Activated T-helper 1 cell treated with anti-CD3 and anti-CD28 coated beads, Interleukin-2, amount 50 U/mL, for 16 hours (primary cell): ENCODE data around the gene PITPNM3.

Experiments
- DNase-seq, 2 donors: peaks; one replicate each; pipeline ENCODE4 v3.0.0-alpha.2; 2020; ENCODE audit warnings: low read depth in 1 of 2, low spot score in 1 of 2

Gene PITPNM3

DNA sequence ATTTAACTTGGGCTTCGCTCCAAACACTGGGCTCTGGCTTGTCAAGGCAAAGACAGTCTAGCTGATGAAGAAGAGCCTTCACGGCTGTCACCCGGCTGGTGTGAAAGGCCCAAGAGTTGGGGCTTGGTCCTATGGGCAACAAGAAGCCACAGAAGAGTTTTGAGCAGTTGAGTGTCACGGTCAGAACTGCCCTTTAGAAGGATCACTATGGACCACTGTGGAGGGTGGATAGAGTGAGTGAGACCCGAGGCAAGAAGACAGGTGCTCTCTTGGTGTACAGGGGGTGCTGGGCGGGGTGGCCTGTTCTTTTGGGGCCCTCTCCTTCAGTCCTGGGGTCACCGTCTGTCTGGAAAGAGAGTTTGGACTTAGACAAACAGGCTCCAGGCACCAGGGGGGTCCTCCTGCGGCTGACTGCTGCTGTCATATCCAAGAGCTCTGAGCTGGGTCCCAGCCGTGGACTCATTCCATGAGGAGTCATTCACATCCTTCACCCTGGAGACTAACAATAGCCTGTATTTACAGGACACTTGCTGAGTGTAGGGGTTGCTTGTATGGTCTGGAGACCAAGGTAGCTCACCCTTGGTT, 109.7 kb downstream of the PITPNM3 start:
- no peak for DNase-seq

DNA sequence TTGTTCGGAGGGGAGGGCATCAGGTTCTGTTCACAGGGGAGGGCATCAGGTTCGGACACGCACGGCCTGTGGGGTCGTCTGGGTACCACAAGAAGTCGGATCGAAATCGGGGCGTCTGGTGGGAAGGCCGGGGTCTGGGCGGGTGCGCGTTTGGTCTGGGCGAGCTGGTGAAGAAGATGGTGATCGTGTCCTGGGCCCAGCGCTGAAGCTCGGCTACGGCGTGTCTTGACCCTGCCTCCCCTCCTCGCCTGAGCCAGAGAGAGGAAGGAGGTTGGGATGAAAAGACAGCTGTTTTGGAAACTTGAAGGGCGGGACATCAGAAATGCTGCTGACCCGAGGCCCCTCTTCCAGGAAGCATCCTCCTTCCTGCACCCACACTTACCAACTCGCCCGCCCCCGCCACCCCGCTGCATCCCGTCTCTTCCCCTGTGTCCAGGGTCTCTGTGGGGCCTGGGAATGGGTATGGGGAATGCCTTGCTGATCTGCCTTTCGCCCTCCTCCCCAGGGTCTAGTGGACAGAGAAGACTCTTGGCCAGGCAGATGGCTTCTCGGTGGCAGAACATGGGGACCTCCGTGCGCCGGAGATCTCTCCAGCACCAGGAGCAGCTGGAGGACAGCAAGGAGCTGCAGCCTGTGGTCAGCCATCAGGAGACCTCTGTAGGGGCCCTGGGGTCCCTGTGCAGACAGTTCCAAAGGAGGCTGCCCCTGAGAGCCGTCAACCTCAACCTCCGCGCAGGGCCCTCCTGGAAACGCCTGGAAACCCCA, 111.6 kb downstream of the PITPNM3 start:
- DNase-seq, result no peak

DNA sequence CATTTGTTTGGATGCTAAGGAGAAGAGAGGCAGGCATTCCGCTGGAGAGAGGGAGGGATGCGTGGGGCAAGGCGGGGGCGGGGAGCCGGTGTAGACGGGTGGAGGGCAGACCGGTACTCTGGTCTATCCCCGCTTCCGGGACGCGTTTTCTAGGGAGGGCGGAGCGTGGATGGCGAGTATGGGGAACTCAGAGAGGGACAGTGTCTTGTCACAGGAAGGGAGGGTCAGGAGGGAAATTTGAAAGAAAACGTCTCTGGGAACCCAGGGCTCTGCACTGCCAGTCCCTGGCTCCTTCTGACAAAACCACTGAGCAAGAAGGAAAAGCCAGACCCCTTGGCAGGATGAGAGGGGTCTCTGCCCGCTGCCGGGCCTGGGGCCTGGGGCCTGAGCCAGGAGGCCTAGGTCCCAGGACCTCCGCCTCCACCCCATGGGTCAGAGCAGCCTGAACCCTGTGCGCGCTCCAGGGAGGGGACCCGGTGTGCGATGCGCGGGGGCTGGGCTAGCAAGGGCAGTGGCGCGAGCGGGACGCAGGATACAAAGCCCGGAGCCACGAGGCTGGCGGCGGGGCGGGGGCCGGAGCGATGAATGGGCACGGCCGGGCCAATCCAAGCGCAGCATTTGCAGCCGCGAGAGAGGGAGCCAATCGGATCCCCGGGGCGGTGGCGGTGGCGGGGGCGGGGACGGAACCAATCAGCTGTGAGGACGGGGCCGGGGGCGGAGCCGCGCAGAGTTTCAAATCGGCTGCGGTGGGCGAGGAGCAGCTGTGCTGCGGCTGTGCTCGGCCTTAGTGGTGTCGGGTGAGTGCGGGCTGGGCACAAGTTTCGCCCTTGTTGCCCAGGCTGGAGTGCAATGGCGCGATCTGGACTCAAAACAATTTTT, 112.4 kb downstream of the PITPNM3 start, which contains the start of gene PIMREG:
Gene PIMREG, plus strand, starts transcription at position 764 of the 879 bp plus-strand sequence. CDS start 656 bp downstream, outside the sequence.
- peak; percentile 87 to 88 for DNase-seq

DNA sequence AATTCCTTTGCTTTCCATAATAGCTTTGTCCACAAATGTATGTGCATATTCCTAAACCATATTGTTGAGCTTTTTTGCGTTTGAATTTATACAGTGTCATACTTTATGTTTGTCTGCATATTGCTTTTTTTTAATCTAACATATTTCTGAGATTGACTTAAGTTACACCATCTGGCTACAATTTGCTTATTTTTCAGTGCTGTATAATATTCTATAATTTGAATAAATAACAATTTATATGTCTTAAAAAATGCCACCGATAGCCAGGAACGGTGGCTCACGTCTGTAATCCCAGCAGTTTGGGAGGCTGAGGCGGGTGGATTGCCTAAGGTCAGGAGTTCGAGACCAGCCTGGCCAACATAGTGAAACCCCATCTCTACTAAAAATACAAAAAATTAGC, 113.6 kb downstream of the PITPNM3 start:
- DNase-seq, result no peak

DNA sequence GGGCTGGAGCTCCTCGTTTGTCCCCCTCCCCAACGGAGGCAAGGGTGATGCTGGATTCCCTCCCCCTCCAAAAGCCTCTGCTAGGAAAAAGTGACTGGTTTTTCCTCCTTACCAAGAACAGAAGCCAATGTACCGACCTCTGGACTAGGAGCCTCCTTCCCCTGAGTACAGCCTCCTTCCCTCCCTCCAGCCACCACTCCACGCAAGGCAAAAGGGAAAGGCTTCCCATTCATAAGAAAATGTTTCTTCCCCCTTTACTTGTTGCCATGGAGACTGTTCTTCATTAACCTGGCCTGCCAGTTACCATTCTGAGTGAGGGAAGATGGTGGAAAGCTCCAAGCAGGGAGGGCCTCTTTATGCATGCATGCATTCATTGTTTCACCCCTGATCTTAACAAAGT, 116.4 kb downstream of the PITPNM3 start:
- DNase-seq, result no peak

DNA sequence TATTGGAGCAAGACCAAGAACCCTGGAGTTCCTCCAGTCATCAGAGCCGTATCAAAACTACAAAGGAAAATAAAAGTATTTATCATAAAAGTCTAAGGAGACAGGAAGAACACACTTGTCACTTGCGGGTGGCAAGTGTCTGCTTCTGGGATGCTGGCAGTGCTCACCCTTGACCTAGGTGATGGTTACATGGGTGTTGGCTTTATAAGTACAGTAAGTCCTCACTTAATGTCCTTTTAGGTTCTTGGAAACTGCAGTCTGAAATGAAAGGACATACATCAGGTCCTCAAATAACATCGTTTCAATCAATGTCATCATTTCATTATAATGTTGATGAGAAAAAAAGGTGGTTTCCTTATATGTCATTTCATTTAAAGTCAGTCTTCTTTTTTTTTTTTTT, 118.4 kb downstream of the PITPNM3 start:
- DNase-seq, result no peak

DNA sequence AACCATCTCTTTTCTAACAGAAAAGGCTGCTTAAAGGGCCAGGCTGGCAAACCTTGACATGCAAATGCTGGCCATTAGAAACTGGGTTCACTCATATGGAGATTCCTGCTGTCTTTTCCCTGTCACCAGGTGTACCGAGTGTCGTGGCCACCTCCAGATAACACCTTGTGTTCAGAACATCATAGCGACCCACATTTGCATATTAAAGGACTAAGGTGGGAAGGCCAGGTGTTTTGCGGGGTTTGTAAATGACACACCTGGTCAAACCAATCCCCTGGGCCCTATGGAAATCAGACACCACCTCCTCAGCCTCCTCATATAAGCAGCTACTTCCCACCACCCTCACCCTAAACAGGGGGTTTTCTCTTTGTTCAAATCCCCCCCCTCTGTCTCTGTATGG, 118.9 kb downstream of the PITPNM3 start:
- no peak for DNase-seq

DNA sequence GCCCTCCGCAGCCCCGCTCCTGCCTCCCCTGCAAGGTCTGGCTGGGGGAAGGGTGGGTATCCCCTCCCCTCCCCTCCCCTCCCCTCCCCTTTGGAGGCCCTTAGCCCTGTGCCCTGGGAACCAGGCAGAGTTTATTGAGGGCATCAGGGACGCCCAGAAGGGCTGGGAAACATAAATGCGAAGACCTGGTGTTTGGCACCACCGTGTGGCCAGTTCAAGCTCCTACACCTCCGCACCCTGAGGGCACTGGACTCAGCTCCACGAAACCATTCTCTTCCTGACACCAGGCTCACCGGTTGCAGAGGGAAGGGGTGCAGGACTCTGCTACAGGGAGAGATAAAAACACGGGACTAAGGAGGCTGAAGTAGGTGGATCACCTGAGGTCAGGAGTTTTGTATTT, 120.4 kb downstream of the PITPNM3 start:
- peak; percentile 30 to 32 for DNase-seq

DNA sequence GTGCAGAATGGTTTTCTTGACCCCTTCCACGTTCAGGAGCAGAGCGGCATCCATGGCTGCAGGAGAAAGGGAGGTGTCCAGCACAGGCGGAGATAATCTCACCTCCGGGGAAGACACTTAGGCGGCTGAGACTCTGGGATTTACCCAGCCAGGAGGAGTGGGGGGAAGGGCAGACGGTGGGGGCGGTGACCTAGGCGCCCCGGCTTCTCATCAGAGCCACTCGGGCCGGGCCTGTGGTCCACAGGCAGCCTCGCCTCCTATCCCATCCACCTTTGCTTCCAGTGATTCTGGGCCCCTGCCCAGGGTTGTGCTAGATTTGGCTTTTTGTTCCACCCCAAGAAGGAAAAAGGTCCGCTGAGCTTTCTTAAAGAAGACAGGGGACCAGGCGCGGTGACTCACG, 121.3 kb downstream of the PITPNM3 start, which contains the start of gene AIPL1:
Gene AIPL1, minus strand, starts transcription at position 71 of the 400 bp plus-strand sequence. Its CDS starts 17 bp downstream, at position 54.
- DNase-seq, result no peak

DNA sequence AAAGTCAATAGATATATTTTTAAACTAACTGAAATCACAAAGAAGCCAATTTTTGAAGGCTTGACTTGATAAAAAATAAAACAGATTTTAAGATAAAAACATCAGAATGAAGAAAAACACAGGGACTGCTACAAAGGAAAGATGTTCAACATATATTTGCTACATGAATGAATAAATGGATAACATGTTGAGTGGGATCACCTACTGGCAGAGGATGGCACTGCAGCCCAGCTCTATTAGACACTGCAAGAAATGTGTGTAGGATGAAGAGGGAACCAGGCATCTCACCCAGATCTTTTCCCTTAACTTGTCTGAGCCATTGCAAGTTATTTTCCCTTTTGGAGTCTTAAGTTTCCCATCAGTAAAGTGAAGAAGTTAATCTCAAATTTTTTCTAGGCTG, 125.6 kb downstream of the PITPNM3 start:
- DNase-seq, result no peak

DNA sequence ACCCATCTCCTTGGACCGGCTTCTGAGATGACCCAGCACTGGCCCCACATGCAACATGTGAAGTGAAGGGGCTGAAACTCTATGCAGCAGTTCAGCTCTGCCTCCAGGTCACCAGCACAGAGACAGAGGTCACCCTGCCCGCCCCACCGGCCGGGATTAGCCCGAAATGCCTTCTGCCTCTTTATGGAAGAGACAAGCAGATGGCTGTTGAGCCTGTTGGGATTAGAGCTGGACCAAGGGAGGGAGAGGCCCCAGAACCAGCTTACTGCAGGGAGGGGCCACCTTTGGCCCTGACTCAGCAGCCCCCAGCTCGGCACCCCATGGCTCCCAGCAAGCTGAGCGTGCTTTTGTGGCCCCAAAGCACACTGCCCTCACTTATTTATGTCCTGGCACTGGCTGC, 127.1 kb downstream of the PITPNM3 start:
- DNase-seq, result no peak

DNA sequence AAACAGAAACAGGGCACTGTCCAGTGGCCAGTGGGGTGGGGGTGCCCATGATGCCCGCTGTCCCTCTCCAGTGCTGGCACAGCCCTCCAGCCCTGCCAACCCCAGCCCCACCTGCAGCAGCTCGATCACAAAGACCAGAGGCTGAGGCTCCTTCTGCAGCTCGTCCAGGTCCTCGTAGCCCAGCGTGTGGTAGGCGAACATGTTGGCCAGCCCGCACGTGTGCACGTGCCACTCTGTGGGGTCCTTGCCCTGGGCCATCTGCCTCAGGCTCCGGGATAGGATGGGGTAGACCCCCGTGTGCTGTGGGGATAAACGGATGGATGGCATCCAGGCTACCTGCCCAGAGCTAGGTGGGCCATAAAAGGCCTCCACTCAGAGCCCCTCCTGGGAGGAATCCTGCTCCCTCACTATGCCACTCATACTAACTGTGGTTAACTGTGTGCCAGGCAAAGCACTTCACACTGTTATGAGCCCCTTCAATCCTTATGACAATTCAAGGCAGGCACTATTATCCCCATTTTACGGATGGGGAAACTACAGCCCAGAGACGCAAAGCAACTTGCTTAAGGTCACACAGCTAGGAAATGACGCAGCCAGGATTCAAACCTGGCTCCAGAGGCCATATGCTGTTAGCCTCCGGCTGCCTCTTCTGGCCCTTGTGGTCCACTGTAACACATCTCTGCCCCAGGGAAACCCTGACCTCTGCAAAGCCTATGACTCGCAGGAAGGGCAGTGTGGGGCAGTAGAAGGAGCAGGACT, 128.0 kb downstream of the PITPNM3 start:
- no peak for DNase-seq

DNA sequence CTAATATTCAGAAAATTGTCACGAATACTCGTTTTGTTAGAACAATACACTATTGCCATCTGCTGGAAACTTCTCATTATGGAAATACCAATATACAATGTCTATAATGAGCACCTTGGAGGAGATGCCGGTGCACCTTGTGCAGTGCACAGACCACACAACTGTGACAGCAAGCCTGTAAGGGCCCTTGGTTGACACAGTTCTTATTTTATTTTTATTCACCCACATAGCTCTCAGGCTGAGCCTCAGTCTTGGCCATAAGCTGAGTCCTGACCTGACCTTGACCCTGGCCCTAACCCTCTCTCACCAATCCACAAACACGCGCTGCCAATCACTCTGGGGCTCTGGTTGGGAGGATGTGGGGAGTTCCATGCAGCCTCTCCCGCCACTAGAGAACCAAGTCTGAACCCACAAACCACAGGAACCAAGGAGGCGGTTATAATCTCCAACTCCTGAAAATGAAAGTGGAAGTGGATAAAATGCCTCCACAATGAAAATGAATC, 129.0 kb downstream of the PITPNM3 start:
- DNase-seq, result peak in 1 of 2 donors; percentile 9

DNA sequence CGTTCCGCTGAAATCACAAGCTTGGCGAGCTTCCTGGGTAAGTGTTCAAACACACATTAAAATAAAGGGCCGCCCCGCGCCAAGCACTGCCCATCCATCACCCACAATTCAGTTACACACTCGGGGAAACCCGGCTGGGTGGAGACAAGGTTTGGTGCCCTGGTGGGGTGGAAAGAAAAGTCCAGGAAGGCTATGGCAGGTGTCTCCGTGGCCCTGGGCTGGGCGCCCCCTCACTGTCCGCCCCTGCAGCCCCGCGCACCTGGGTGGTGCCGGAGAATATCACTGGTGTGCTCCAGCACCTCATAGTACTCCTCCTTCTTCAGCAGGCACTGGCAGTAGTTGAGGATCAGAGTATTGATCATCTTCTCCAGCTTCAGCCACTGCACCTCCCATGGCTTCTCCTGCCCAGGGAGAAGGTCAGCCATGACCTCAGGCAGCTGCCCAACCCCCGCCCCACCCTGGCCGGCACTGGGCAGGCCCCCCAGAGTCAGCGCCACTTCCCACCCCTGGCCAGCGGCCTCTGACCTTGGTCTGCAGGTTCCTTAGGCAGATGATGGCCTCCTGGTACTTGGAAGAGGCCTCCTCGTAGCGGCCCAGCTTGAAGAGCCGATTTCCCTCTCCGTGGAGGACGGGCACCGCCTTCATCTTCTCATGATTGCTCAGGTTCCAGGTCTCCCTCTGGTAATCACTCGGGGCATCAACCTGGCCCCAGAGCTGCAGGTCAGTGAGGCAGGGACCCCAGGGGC, 129.8 kb downstream of the PITPNM3 start:
- no peak for DNase-seq

DNA sequence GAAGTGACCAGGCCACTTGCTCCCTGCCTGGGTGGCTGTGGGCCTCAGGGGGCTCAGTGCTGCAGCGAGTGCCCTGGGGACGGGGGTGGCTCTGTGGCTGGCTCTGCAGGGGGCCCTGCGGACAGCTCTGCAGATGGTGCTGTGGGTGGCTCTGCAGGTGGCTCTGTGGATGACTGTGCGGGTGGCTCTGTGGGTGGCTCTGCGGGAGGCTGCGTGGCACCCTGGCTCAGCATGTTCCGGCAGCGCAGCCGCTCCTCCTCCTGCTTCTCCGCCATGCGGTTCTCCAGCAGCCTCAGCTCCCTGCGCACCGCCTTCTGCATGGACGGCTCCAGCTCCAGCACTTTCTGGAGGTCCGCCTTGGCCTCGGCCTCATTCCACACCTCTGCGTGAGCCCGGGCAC, 130.9 kb downstream of the PITPNM3 start:
- no peak for DNase-seq

DNA sequence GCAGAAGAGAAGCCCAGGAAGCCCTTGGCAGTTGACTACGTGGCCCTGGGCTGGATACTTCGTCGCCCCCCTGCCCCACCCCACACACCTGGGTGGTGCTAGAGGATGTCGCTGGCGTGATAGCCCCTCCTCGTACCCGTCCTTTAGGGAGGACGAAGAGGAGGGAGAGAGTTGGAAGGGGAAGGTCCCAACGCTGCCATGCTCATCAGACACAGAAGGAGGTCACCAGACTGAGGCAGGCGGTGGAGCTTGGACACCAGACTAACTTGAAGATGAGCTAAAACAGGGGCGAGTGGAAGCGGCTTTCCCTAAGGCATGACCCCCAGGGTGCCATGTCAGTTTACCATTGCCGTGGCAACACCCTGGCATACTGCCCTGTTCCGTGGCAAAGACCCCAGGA, 132.4 kb downstream of the PITPNM3 start:
- no peak for DNase-seq

DNA sequence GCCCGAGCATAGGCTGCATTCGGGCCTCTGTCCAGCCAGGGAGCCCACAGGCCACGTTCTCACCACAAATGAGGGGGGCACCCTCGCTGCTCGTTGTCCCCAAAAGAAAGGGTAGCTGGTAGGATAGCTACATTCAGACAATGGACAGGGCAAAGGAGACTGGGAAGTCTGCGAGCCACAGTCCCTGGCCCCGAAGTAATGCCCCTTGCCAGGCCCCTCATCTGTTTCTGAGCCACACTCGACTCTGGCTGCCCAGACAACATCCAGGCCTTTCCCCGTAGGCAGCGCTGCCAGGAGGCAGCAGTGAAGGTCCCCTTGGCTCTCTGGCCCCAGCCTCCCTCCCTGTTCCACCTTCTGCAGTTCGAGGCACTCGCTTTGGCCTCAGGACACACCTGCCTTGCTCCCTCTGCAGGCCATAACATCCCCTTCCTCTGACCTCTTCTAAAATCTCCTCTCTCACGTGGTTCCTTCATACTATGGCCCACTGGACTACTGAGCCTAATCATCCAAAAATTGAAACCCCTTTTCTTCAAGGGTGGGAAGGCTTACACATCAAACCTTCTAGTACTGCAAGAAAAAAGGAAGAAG, 133.6 kb downstream of the PITPNM3 start:
- no peak for DNase-seq

DNA sequence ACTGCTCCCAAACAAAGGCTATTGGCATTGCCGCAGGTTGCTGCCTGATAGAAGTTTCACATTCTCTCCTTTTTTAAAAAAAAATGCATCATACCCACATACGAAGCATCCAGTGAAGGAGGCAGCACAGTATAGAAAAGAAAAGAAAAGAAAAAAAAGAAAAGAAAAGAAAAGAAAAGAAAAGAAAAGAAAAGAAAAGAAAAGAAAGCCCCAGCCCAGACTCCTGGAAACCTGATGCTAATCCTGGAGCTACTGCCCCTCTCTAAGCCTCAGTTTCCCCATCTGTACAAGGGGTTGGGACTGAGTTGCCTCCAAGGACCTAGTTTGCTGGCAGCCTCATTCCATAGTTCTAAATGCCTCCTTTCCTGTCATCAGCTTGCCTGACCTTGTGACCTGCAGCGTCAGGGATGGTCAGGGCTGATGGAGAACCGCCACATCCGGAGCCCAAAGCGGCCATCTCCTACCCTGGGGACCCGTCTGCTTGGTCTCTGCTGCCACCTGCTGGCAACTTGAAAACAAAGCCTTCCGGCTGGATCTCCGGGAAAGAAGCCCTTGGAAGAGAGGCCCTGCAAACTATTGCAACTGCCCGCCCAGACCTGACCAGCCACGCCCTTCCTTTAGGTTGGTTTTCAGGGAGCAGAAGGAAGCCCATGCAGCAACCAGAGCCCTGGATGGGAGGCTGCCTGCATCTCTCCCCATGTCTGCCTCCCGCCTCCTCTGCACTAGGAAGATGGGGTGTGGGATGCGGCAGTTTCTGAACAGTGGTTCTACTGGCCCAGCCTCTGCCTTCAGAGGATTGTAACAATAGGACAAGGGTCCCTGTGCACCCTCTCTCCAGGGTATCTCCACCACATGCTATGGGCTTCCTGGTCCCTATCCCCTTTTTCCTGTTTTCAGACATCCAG, 134.4 kb downstream of the PITPNM3 start:
- DNase-seq, result peak; percentile 54 to 55

DNA sequence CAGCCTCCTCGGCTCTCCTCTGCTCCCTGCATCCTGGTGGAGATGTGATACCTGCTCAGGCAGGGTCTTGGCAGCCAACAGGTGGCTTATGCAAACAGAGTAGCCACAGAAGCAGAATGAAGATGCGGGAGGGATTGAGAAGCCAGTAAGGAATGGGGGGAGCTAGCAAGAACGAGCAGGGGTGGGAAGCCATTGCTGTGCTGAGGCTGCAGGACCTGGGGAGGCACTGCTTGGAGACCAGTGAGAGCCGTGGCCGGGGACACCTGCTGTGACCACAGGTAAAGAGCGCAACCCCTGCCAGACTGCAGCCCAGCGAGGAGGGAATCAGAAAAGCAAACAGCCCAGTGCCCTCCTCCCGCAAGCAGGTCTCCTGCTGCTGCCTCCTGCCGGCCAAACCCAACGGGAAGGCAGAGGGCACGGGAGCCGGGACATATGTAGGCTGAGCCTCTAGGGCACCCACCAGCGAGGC, 136.1 kb downstream of the PITPNM3 start:
- DNase-seq, result no peak
